SK-N-SH (cell line): ENCODE results near the gene COLEC11.

ENCODE experiments used
- CTCF ChIP-seq: fragments of 200-600 bp; sonication (generic); IDR thresholded peaks from 2 replicates; pipeline ENCODE4 v1.6.1; 2017; ENCODE audit warnings: antibody characterized with exemption, mild to moderate bottlenecking, moderate library complexity
- EZH2phosphoT487 ChIP-seq: fragments of 200-600 bp; sonication (generic); IDR thresholded peaks from 2 replicates; pipeline ENCODE4 v1.6.1; 2017; ENCODE audit warnings: low read depth, mixed run types, mild to moderate bottlenecking, antibody characterized with exemption, moderate library complexity, borderline replicate concordance
- ZBTB33 ChIP-seq: IDR thresholded peaks from 2 replicates; pipeline ENCODE4 v1.4.0; 2012; ENCODE audit warnings: low read depth, borderline replicate concordance

- TF ChIP-seq CTCF: no peak
- no peak for TF ChIP-seq EZH2phosphoT487
- no peak for TF ChIP-seq ZBTB33
These were observed 18.6 kb downstream of the COLEC11 start for GRCh38 chr2:3613524-3613905.
